Measurements from ENCODE around the gene ALK.

- no peak for TF ChIP-seq CTCF (IDR thresholded peaks at IDR 0.05)
- TF ChIP-seq POLR2A (IDR thresholded peaks at IDR 0.05): no peak
These were observed 426.3 kb downstream of the ALK start for GRCh38 chr2:29495068-29495467.
